Medulla oblongata (tissue), 1 donor: Measurements from ENCODE around the gene CRHR1.
A peak's percentile ranks its signal among the peaks of the same experiment; 100 is the strongest.

Experiments
- DNase-seq: peaks from one replicate; pipeline ENCODE4 v3.0.0-alpha.2; 2015; ENCODE audit errors: extremely low spot score

CRHR1 gene

GRCh38 chr17:45823598-45823997 is 39.5 kb downstream of the CRHR1 start:
- DNase-seq, result no peak

- no peak for DNase-seq
Measured at GRCh38 chr17:45824475-45824874, 40.4 kb downstream of the CRHR1 start.

- DNase-seq, result no peak
Measured at GRCh38 chr17:45824901-45825492, 40.9 kb downstream of the CRHR1 start.

- DNase-seq, result peak; percentile 41
Measured at GRCh38 chr17:45825792-45826191, 41.7 kb downstream of the CRHR1 start.

GRCh38 chr17:45826919-45827588 is 42.9 kb downstream of the CRHR1 start:
- no peak for DNase-seq

GRCh38 chr17:45828171-45828570 is 44.1 kb downstream of the CRHR1 start:
- no peak for DNase-seq

GRCh38 chr17:45828582-45829133 is 44.5 kb downstream of the CRHR1 start:
- DNase-seq, result no peak

GRCh38 chr17:45833920-45834319 is 49.8 kb downstream of the CRHR1 start:
- no peak for DNase-seq

GRCh38 chr17:45834471-45835396 is 50.6 kb downstream of the CRHR1 start:
- no peak for DNase-seq

- no peak for DNase-seq
Measured at GRCh38 chr17:45835481-45835880, 51.4 kb downstream of the CRHR1 start.

GRCh38 chr17:45836047-45837044 is 52.2 kb downstream of the CRHR1 start:
- no peak for DNase-seq

GRCh38 chr17:45837187-45837586 is 53.1 kb downstream of the CRHR1 start:
- DNase-seq, result no peak

- no peak for DNase-seq
Measured at GRCh38 chr17:45837603-45838002, 53.5 kb downstream of the CRHR1 start.

GRCh38 chr17:45838751-45839295 is 54.7 kb downstream of the CRHR1 start:
- DNase-seq, result no peak

- DNase-seq, result no peak
Measured at GRCh38 chr17:45839442-45839841, 55.3 kb downstream of the CRHR1 start.

- DNase-seq, result no peak
Measured at GRCh38 chr17:45841186-45841585, 57.1 kb downstream of the CRHR1 start.

GRCh38 chr17:45841883-45842525 is 57.9 kb downstream of the CRHR1 start:
- no peak for DNase-seq

- DNase-seq, result no peak
Measured at GRCh38 chr17:45843722-45844121, 59.6 kb downstream of the CRHR1 start.

GRCh38 chr17:45844695-45845375 is 60.7 kb downstream of the CRHR1 start, which contains the start of gene SPPL2C:
Gene SPPL2C, plus strand, starts transcription at chr17:45844881. Its CDS starts 26 bp downstream, at chr17:45844907.
- DNase-seq, result no peak
